GM23338 (cell line): Measurements from ENCODE around the gene APOBEC3B. TPM values are rescaled to one million over a fixed set of nuclear protein-coding genes. Genes with fewer than 3 reads are reported as not detected.

Source experiments
- ATAC-seq: fragments of 200-7000 bp; cut with Tn5 transposase; 3 replicates; pipeline ENCODE4 v1.9.1; 2020
- DNase-seq: peaks from one replicate; pipeline ENCODE4 v3.0.0-alpha.2; 2015; ENCODE audit warnings: low spot score
- H2AFZ ChIP-seq: fragments of 200-600 bp; sonication (generic); 2 replicates; pipeline ENCODE4 v1.8.0; 2016; ENCODE audit warnings: antibody characterized with exemption, mild to moderate bottlenecking, moderate library complexity
- H3F3A ChIP-seq: fragments of 200-600 bp; sonication (generic); replicated peaks from 2 replicates; pipeline ENCODE4 v1.8.0; 2017; ENCODE audit warnings: antibody characterized with exemption, mixed run types, low read depth
- H3K27ac ChIP-seq: fragments of 200-600 bp; sonication (generic); 2 replicates; pipeline ENCODE4 v1.6.1; 2016; ENCODE audit warnings: low read depth
- H3K27me3 ChIP-seq: fragments of 200-600 bp; sonication (generic); 2 replicates; pipeline ENCODE4 v1.8.0; 2016; ENCODE audit warnings: mild to moderate bottlenecking, mixed run types, moderate library complexity; ENCODE audit not compliant: insufficient read depth
- H3K36me3 ChIP-seq: fragments of 200-600 bp; sonication (generic); 2 replicates; pipeline ENCODE4 v1.8.0; 2016; ENCODE audit warnings: mild to moderate bottlenecking; ENCODE audit not compliant: insufficient read depth
- H3K4me1 ChIP-seq: fragments of 200-600 bp; sonication (generic); 2 replicates; pipeline ENCODE4 v1.8.0; 2016; ENCODE audit warnings: mild to moderate bottlenecking, moderate library complexity; ENCODE audit not compliant: insufficient read depth
- H3K4me2 ChIP-seq: fragments of 200-600 bp; sonication (generic); 2 replicates; pipeline ENCODE4 v1.7.1; 2017; ENCODE audit warnings: mixed run types
- H3K4me3 ChIP-seq: fragments of 200-600 bp; sonication (generic); 2 replicates; pipeline ENCODE4 v1.6.1; 2016; ENCODE audit warnings: mixed run types
- H3K79me2 ChIP-seq: fragments of 200-600 bp; sonication (generic); replicated peaks from 2 replicates; pipeline ENCODE4 v1.8.0; 2017; ENCODE audit warnings: mild to moderate bottlenecking; ENCODE audit not compliant: insufficient read depth
- H3K9me2 ChIP-seq: fragments of 200-600 bp; sonication (generic); 2 replicates; pipeline ENCODE4 v1.8.0; 2017; ENCODE audit not compliant: insufficient read depth
- H4K20me1 ChIP-seq: fragments of 200-600 bp; sonication (generic); replicated peaks from 2 replicates; pipeline ENCODE4 v1.8.0; 2017; ENCODE audit warnings: mild to moderate bottlenecking; ENCODE audit not compliant: insufficient read depth
- H3K27ac Mint-ChIP-seq: 2 replicates; pipeline ENCODE4 v1.8.0; 2020; ENCODE audit warnings: inconsistent platforms, mild to moderate bottlenecking, moderate library complexity, mixed read lengths
- H3K27me3 Mint-ChIP-seq: 3 replicates; pipeline ENCODE4 v1.8.0; 2022; ENCODE audit warnings: low read depth, mild to moderate bottlenecking, moderate library complexity, mixed read lengths, inconsistent platforms; ENCODE audit not compliant: insufficient read depth, poor library complexity
- H3K36me3 Mint-ChIP-seq: 3 replicates; pipeline ENCODE4 v1.8.0; 2021; ENCODE audit warnings: low read depth, mild to moderate bottlenecking, inconsistent platforms, moderate library complexity, mixed read lengths
- H3K4me1 Mint-ChIP-seq: 3 replicates; pipeline ENCODE4 v1.8.0; 2020; ENCODE audit warnings: mild to moderate bottlenecking, inconsistent platforms, mixed read lengths
- H3K4me3 Mint-ChIP-seq: 3 replicates; pipeline ENCODE4 v1.8.0; 2021; ENCODE audit warnings: moderate library complexity, mild to moderate bottlenecking, inconsistent platforms, mixed read lengths
- H3K9me3 Mint-ChIP-seq: 3 replicates; pipeline ENCODE4 v1.8.0; 2020; ENCODE audit warnings: moderate library complexity, mild to moderate bottlenecking, inconsistent platforms, mixed read lengths
- EZH2 ChIP-seq: fragments of 200-600 bp; sonication (generic); IDR thresholded peaks from one replicate; pipeline ENCODE4 v1.8.0; 2017; ENCODE audit warnings: antibody characterized with exemption, mild to moderate bottlenecking, low read depth; ENCODE audit not compliant: unreplicated experiment
- JUNB ChIP-seq: IDR thresholded peaks from one replicate; pipeline ENCODE4 v1.6.1; 2016; ENCODE audit warnings: antibody characterized with exemption; ENCODE audit not compliant: unreplicated experiment
- polyA plus RNA-seq: library from polyadenylated mRNA; unstranded; fragments of >200 nt; fragmentation: Nextera tagmentation; extraction: Ambion mirVana; gene quantifications from 2 replicates; pipeline ENCODE4 v1.2.1, GENCODE V29; 2016
- total RNA-seq: library from RNA; depleted of rRNA; stranded (reverse); fragments of >200 nt; shearing (Covaris generic); gene quantifications from 2 replicates; pipeline ENCODE4 v1.2.3, GENCODE V29; 2014; rRNA removed

The APOBEC3B gene
- total and polyA plus RNA-seq, 2 experiments from 2014 or later, result 7.0 to 9.2 TPM

DNA sequence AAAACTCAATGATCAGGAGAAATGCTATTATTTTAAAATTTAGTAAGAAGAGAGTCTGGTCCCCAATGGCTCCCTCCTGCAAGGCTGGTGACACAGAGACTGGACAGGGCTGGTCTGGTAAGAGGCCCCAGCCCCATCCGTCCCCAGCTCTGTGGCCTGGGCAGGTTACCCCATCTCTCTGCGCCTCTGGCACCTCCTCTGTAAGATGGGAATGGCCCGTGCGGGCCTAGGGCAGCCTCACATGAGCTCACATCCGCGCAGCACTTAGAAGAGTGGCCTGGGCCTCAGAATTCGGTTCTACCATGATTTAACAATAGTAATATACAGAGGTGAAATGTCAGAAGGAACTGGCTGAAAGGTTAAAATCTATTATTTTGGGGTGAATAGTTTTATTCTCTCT lies 59.8 kb downstream of the APOBEC3B start:
- H2AFZ ChIP-seq, result no peak overlapping the region
- H3K9me3 Mint-ChIP-seq, result no peaks in the 10 kb centered on the region; the same call in 2 of the 3 replicates
- H3K27me3 Mint-ChIP-seq, result peaks cover 22% of the 10 kb centered on the region
- H3K27ac ChIP-seq, result no peak overlapping the region
- no peak for DNase-seq
- peaks cover 10% of the 10 kb centered on the region; the same call in 2 of the 3 replicates for H3K36me3 Mint-ChIP-seq
- ATAC-seq, result no peak
- no peaks in the 10 kb centered on the region; the same call in 1 of the 2 replicates for H3K79me2 ChIP-seq
- TF ChIP-seq JUNB (no peak), EZH2 (no peak)
- H3K4me1 ChIP-seq, result peaks cover 44% of the 10 kb centered on the region
- no peaks in the 10 kb centered on the region for H3K27me3 ChIP-seq
- peak overlapping the region; percentile 70; the same call in 1 of the 3 replicates for H3K4me3 Mint-ChIP-seq
- H4K20me1 ChIP-seq, result no peaks in the 10 kb centered on the region
- H3K4me3 ChIP-seq, result peak overlapping the region; percentile 63
- peak overlapping the region; percentile 36; the same call in 1 of the 2 replicates for H3K27ac Mint-ChIP-seq
- H3F3A ChIP-seq, result peaks cover 18% of the 10 kb centered on the region; the same call in 1 of the 2 replicates
- no peaks in the 10 kb centered on the region for H3K9me2 ChIP-seq
- no peaks in the 10 kb centered on the region for H3K36me3 ChIP-seq
- H3K4me1 Mint-ChIP-seq, result peaks cover 64% of the 10 kb centered on the region
- H3K4me2 ChIP-seq, result peak overlapping the region; percentile 82

Other genes with a start within 250 kb of the APOBEC3B start
- 12.6 and 17.6 TPM in 2 replicates for gene SUN2, start 226.3 kb upstream of the APOBEC3B start, total RNA-seq
- gene SUN2, start 226.3 kb upstream of the APOBEC3B start, polyA plus RNA-seq, result 7.2 and 8.2 TPM in 2 replicates
- gene DNAL4, start 188.2 kb upstream of the APOBEC3B start, total RNA-seq, result 10.0 and 11.3 TPM in 2 replicates
- gene DNAL4, start 188.2 kb upstream of the APOBEC3B start, polyA plus RNA-seq, result 8.7 and 9.3 TPM in 2 replicates
- gene NPTXR, start 138.3 kb upstream of the APOBEC3B start, total RNA-seq, result 9.3 and 13.4 TPM in 2 replicates
- 0.75 and 0.89 TPM in 2 replicates for gene NPTXR, start 138.3 kb upstream of the APOBEC3B start, polyA plus RNA-seq
- 18.2 and 23.0 TPM in 2 replicates for gene CBX6, start 110.1 kb upstream of the APOBEC3B start, total RNA-seq
- gene CBX6, start 110.1 kb upstream of the APOBEC3B start, polyA plus RNA-seq, result 17.4 and 18.5 TPM in 2 replicates
- not detected in 2 replicates for gene APOBEC3A, start 24.7 kb upstream of the APOBEC3B start, total RNA-seq
- 0.21 TPM in 1 of 2 replicates, not detected in the other for gene APOBEC3A, start 24.7 kb upstream of the APOBEC3B start, polyA plus RNA-seq
- 5.0 and 7.0 TPM in 2 replicates for gene APOBEC3C, start 31.9 kb downstream of the APOBEC3B start, total RNA-seq
- 49.2 and 49.3 TPM in 2 replicates for gene APOBEC3C, start 31.9 kb downstream of the APOBEC3B start, polyA plus RNA-seq
- gene APOBEC3D, start 38.8 kb downstream of the APOBEC3B start, total RNA-seq, result 3.4 and 4.3 TPM in 2 replicates
- gene APOBEC3D, start 38.8 kb downstream of the APOBEC3B start, polyA plus RNA-seq, result 6.7 and 9.4 TPM in 2 replicates
- gene APOBEC3F, start 58.5 kb downstream of the APOBEC3B start, total RNA-seq, result 3.4 and 4.7 TPM in 2 replicates
- gene APOBEC3F, start 58.5 kb downstream of the APOBEC3B start, polyA plus RNA-seq, result 3.4 and 3.5 TPM in 2 replicates
- gene APOBEC3G, start 94.9 kb downstream of the APOBEC3B start, total RNA-seq, result 2.6 and 3.3 TPM in 2 replicates
- 1.8 and 2.1 TPM in 2 replicates for gene APOBEC3G, start 94.9 kb downstream of the APOBEC3B start, polyA plus RNA-seq
- not detected in 2 replicates for gene APOBEC3H, start 114.9 kb downstream of the APOBEC3B start, total RNA-seq
- not detected in 2 replicates for gene APOBEC3H, start 114.9 kb downstream of the APOBEC3B start, polyA plus RNA-seq
- 11.5 and 12.7 TPM in 2 replicates for gene CBX7, start 170.3 kb downstream of the APOBEC3B start, total RNA-seq
- 2.6 and 2.8 TPM in 2 replicates for gene CBX7, start 170.3 kb downstream of the APOBEC3B start, polyA plus RNA-seq